Liver (tissue), 9 donors: Measurements from ENCODE around the gene TNS1. TPM values are rescaled to one million over a fixed set of nuclear protein-coding genes. Genes with fewer than 3 reads are reported as not detected.

Source experiments
- DNase-seq: peaks from one replicate; pipeline ENCODE4 v3.0.0-alpha.2; 2017; ENCODE audit warnings: low spot score
- H3K27ac ChIP-seq, 2 donors: one replicate each; pipeline ENCODE4 v1.7.0; 2013; ENCODE audit warnings: inconsistent platforms in 2 of 2, low read length in 2 of 2, control low read depth in 1 of 2, low read depth in 1 of 2, mild to moderate bottlenecking in 1 of 2
- H3K27me3 ChIP-seq, 4 donors: one replicate each; pipeline versions ENCODE4 v1.6.1 to v1.7.0; 2013; ENCODE audit warnings: low read length in 3 of 4, inconsistent platforms in 1 of 4, mild to moderate bottlenecking in 1 of 4, moderate library complexity in 1 of 4; ENCODE audit not compliant: control insufficient read depth in 4 of 4, insufficient read depth in 4 of 4
- H3K36me3 ChIP-seq, 4 donors: one replicate each; pipeline versions ENCODE4 v1.6.1 to v1.7.0; 2013; ENCODE audit warnings: low read length in 3 of 4, mild to moderate bottlenecking in 3 of 4, low read depth in 1 of 4, moderate library complexity in 1 of 4; ENCODE audit not compliant: control insufficient read depth in 4 of 4, insufficient read depth in 3 of 4
- H3K4me1 ChIP-seq, 4 donors: one replicate each; pipeline versions ENCODE4 v1.6.1 to v1.7.0; 2013; ENCODE audit warnings: low read length in 3 of 4, mild to moderate bottlenecking in 3 of 4, moderate library complexity in 1 of 4; ENCODE audit not compliant: control insufficient read depth in 4 of 4, insufficient read depth in 4 of 4
- H3K4me3 ChIP-seq, 3 donors: one replicate each; pipeline versions ENCODE4 v1.6.1 to v1.7.0; 2013; ENCODE audit warnings: low read length in 3 of 3, control low read depth in 1 of 3, low read depth in 1 of 3, mild to moderate bottlenecking in 1 of 3
- H3K9ac ChIP-seq, 2 donors: one replicate each; pipeline ENCODE4 v1.7.0; 2013; ENCODE audit warnings: low read length in 2 of 2, mild to moderate bottlenecking in 2 of 2, moderate library complexity in 2 of 2, control low read depth in 1 of 2, low read depth in 1 of 2
- H3K9me3 ChIP-seq, 4 donors: one replicate each; pipeline versions ENCODE4 v1.6.1 to v1.7.0; 2013; ENCODE audit warnings: low read length in 3 of 4; ENCODE audit not compliant: control insufficient read depth in 4 of 4
- EGR1 ChIP-seq, 2 donors: IDR thresholded peaks; 2 replicates each; pipeline ENCODE4 v1.6.1; 2016 to 2018; ENCODE audit warnings: antibody characterized with exemption in 2 of 2, low read depth in 2 of 2
- FOXA1 ChIP-seq: IDR thresholded peaks from 2 replicates; pipeline ENCODE4 v1.6.1; 2016; ENCODE audit warnings: antibody characterized with exemption
- FOXA2 ChIP-seq: IDR thresholded peaks from 2 replicates; pipeline ENCODE4 v1.6.1; 2016; ENCODE audit warnings: antibody characterized with exemption
- GABPA ChIP-seq, 2 donors: IDR thresholded peaks in 1 of 2; conservative IDR thresholded peaks in 1 of 2; 2 replicates each; pipeline ENCODE4 v1.6.1; 2016; ENCODE audit warnings: antibody characterized with exemption in 2 of 2, mild to moderate bottlenecking in 1 of 2, moderate library complexity in 1 of 2
- HNF4A ChIP-seq, 2 donors: conservative IDR thresholded peaks; 2 replicates each; pipeline ENCODE4 v1.6.1; 2016; ENCODE audit warnings: antibody characterized with exemption in 2 of 2, mild to moderate bottlenecking in 2 of 2
- HNF4G ChIP-seq: IDR thresholded peaks from 2 replicates; pipeline ENCODE4 v1.6.1; 2016; ENCODE audit warnings: antibody characterized with exemption
- JUND ChIP-seq, 2 donors: IDR thresholded peaks; 2 replicates each; pipeline ENCODE4 v1.6.1; 2016; ENCODE audit warnings: antibody characterized with exemption in 2 of 2
- NR2F2 ChIP-seq: IDR thresholded peaks from 2 replicates; pipeline ENCODE4 v1.6.1; 2016; ENCODE audit warnings: antibody characterized with exemption
- RAD21 ChIP-seq, 2 donors: IDR thresholded peaks; 2 replicates each; pipeline ENCODE4 v1.6.1; 2016; ENCODE audit warnings: antibody characterized with exemption in 2 of 2, mild to moderate bottlenecking in 2 of 2
- RXRA ChIP-seq, 2 donors: IDR thresholded peaks; 2 replicates each; pipeline ENCODE4 v1.6.1; 2017 to 2018; ENCODE audit warnings: antibody characterized with exemption in 2 of 2, mild to moderate bottlenecking in 1 of 2
- SP1 ChIP-seq: IDR thresholded peaks from 2 replicates; pipeline ENCODE4 v1.6.1; 2018; ENCODE audit warnings: antibody characterized with exemption, mild to moderate bottlenecking
- TAF1 ChIP-seq: conservative IDR thresholded peaks from 2 replicates; pipeline ENCODE4 v1.6.1; 2016; ENCODE audit warnings: antibody characterized with exemption, mild to moderate bottlenecking
- YY1 ChIP-seq: IDR thresholded peaks from 2 replicates; pipeline ENCODE4 v1.6.1; 2016; ENCODE audit warnings: antibody characterized with exemption, mild to moderate bottlenecking
- WGBS: extraction: QIAGEN DNeasy Blood & Tissue Kit; methylation state at CpG from one replicate; pipeline ENCODE4 v1.1.7; 2013; 5-methylcytosine and 5-hydroxymethylcytosine counted together
- polyA plus RNA-seq, 2 donors: library from polyadenylated mRNA; stranded (reverse) in 1 of 2; unstranded in 1 of 2; fragments of 200-250 nt in 1 of 2; fragments of >200 nt in 1 of 2; fragmentation: Nextera tagmentation in 1 of 2; extraction: Ambion mirVana in 1 of 2; gene quantifications; one replicate each; pipeline versions ENCODE4 v1.2.1 to v1.2.3, GENCODE V29; 2013 to 2015
- total RNA-seq, 2 donors: library from RNA; depleted of rRNA; stranded (reverse); fragments of >200 nt; gene quantifications; one replicate each; pipeline ENCODE4 v1.2.3, GENCODE V29; 2014
- TF ChIP-seq, protein P1 (sequence below): IDR thresholded peaks from 2 replicates; pipeline ENCODE4 v1.6.1; 2016; ENCODE audit warnings: antibody characterized with exemption
- TF ChIP-seq, protein P2 (sequence below): IDR thresholded peaks from 2 replicates; pipeline ENCODE4 v1.6.1; 2016; ENCODE audit warnings: antibody characterized with exemption
- TF ChIP-seq, protein P3 (sequence below): IDR thresholded peaks from 2 replicates; pipeline ENCODE4 v1.6.1; 2016; ENCODE audit warnings: antibody characterized with exemption
- TF ChIP-seq, protein P4 (sequence below): fragments of 150-350 bp; IDR thresholded peaks from 2 replicates; pipeline ENCODE4 v1.5.1; 2017; ENCODE audit warnings: improper control_type of control experiment, low read depth, low read length; ENCODE audit not compliant: missing input control
- TF ChIP-seq, protein P5 (sequence below): IDR thresholded peaks from 2 replicates; pipeline ENCODE4 v1.6.1; 2016; ENCODE audit warnings: antibody characterized with exemption, mild to moderate bottlenecking
- donor health status: healthy.
- donor health status: healthy.
- donor health status: healthy.
- donor health status: healthy.
- donor health status: healthy.

The TNS1 gene
- total and polyA plus RNA-seq, 4 donors: 16.3 to 128 (median 57.3) TPM

DNA sequence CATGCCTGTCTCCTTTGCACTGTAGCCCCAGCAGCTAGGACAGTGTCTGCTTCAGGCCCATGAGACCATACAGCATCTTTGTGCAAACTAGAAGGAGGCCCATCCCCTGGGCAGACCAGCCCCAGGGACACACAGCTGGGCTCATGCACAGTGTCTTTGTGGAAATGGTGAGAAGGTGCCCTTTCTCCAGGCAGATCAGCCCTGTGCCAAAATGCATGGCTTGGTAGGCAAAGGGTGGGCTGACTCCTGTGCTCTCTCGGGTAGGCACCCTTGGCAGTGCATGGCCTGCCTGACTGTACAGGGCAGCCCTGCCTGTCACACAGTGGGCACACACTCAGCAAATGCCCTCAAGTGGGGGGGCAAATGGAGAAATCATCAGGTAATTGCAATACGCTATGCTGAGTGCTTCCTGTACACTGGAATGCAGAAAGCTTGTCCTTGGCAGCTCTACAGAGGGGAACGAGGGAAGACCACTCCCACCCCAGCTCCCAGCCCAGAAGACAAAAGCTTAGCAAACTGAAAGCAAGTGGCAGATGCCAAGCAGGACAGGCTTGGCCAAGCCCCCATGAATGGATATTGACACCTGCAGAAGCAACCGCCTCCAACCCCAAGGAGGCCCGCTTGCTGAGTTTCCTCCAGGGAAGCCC lies 21.6 kb downstream of the TNS1 start:
- TF ChIP-seq, protein P1, sequence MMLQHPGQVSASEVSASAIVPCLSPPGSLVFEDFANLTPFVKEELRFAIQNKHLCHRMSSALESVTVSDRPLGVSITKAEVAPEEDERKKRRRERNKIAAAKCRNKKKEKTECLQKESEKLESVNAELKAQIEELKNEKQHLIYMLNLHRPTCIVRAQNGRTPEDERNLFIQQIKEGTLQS: no peak
- no peak for TF ChIP-seq EGR1 (IDR thresholded peaks at IDR 0.05; ENCODE audit: low read depth in 2 of 2)
- no peak for TF ChIP-seq NR2F2
- TF ChIP-seq FOXA1: no peak
- TF ChIP-seq FOXA2: no peak
- TF ChIP-seq RAD21 (IDR thresholded peaks at IDR 0.05): no peak
- TF ChIP-seq, protein P2, sequence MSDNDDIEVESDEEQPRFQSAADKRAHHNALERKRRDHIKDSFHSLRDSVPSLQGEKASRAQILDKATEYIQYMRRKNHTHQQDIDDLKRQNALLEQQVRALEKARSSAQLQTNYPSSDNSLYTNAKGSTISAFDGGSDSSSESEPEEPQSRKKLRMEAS: no peak
- TF ChIP-seq, protein P3, sequence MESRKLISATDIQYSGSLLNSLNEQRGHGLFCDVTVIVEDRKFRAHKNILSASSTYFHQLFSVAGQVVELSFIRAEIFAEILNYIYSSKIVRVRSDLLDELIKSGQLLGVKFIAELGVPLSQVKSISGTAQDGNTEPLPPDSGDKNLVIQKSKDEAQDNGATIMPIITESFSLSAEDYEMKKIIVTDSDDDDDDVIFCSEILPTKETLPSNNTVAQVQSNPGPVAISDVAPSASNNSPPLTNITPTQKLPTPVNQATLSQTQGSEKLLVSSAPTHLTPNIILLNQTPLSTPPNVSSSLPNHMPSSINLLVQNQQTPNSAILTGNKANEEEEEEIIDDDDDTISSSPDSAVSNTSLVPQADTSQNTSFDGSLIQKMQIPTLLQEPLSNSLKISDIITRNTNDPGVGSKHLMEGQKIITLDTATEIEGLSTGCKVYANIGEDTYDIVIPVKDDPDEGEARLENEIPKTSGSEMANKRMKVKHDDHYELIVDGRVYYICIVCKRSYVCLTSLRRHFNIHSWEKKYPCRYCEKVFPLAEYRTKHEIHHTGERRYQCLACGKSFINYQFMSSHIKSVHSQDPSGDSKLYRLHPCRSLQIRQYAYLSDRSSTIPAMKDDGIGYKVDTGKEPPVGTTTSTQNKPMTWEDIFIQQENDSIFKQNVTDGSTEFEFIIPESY: no peak
- no peak for TF ChIP-seq JUND (IDR thresholded peaks at IDR 0.05)
- TF ChIP-seq, protein P4, sequence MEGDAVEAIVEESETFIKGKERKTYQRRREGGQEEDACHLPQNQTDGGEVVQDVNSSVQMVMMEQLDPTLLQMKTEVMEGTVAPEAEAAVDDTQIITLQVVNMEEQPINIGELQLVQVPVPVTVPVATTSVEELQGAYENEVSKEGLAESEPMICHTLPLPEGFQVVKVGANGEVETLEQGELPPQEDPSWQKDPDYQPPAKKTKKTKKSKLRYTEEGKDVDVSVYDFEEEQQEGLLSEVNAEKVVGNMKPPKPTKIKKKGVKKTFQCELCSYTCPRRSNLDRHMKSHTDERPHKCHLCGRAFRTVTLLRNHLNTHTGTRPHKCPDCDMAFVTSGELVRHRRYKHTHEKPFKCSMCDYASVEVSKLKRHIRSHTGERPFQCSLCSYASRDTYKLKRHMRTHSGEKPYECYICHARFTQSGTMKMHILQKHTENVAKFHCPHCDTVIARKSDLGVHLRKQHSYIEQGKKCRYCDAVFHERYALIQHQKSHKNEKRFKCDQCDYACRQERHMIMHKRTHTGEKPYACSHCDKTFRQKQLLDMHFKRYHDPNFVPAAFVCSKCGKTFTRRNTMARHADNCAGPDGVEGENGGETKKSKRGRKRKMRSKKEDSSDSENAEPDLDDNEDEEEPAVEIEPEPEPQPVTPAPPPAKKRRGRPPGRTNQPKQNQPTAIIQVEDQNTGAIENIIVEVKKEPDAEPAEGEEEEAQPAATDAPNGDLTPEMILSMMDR: no peak
- TF ChIP-seq, protein P5, sequence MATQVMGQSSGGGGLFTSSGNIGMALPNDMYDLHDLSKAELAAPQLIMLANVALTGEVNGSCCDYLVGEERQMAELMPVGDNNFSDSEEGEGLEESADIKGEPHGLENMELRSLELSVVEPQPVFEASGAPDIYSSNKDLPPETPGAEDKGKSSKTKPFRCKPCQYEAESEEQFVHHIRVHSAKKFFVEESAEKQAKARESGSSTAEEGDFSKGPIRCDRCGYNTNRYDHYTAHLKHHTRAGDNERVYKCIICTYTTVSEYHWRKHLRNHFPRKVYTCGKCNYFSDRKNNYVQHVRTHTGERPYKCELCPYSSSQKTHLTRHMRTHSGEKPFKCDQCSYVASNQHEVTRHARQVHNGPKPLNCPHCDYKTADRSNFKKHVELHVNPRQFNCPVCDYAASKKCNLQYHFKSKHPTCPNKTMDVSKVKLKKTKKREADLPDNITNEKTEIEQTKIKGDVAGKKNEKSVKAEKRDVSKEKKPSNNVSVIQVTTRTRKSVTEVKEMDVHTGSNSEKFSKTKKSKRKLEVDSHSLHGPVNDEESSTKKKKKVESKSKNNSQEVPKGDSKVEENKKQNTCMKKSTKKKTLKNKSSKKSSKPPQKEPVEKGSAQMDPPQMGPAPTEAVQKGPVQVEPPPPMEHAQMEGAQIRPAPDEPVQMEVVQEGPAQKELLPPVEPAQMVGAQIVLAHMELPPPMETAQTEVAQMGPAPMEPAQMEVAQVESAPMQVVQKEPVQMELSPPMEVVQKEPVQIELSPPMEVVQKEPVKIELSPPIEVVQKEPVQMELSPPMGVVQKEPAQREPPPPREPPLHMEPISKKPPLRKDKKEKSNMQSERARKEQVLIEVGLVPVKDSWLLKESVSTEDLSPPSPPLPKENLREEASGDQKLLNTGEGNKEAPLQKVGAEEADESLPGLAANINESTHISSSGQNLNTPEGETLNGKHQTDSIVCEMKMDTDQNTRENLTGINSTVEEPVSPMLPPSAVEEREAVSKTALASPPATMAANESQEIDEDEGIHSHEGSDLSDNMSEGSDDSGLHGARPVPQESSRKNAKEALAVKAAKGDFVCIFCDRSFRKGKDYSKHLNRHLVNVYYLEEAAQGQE: no peak
- no peak for TF ChIP-seq RXRA (IDR thresholded peaks at IDR 0.05)
- no peak for TF ChIP-seq SP1
- TF ChIP-seq TAF1: no peak
- TF ChIP-seq YY1: no peak
- TF ChIP-seq HNF4A (conservative IDR thresholded peaks at IDR 0.05): no peak
- TF ChIP-seq HNF4G: no peak
- no peak for TF ChIP-seq GABPA (IDR thresholded peaks at IDR 0.05 in 1 of 2, conservative IDR thresholded peaks at IDR 0.05 in 1 of 2)
- WGBS: 88% methylated on average over 5 of the region's 5 CpGs
- Histone ChIP-seq H3K9ac (no peak overlapping the region), H3K27me3 (no peaks in the 10 kb centered on the region), H3K9me3 (no peaks in the 10 kb centered on the region), H3K27ac (no peak overlapping the region), H3K4me3 (no peak overlapping the region), H3K36me3 (no peaks in the 10 kb centered on the region), H3K4me1 (peaks cover 4 to 10% (median 6%) of the 10 kb centered on the region in 4 donors)
- DNase-seq: no peak
